Stimulated activated CD8-positive, alpha-beta memory T cell treated with anti-CD3 and anti-CD28 coated beads, Interleukin-7, amount 100 ng/mL, for 24 hours (primary cell): ENCODE data around the gene HBZ.
"Not testable (repeated sequence)": the region's sequence is repeated elsewhere in the genome, so short reads cannot be mapped to it uniquely, and the experiment has no call there.

Experiments used
- DNase-seq: peaks from one replicate; pipeline ENCODE4 v3.0.0-alpha.2; 2020; ENCODE audit warnings: low read depth

The HBZ gene

GRCh38 chr16:138049-138417 is 14.4 kb upstream of the HBZ start:
- no peak for DNase-seq

GRCh38 chr16:140175-140857 is 12.1 kb upstream of the HBZ start:
- no peak for DNase-seq

GRCh38 chr16:142405-142967 is 10.0 kb upstream of the HBZ start:
- DNase-seq, result no peak

- no peak for DNase-seq
These were observed 9.4 kb upstream of the HBZ start for GRCh38 chr16:143047-143446.

GRCh38 chr16:143456-143855 is 9.0 kb upstream of the HBZ start:
- no peak for DNase-seq

- no peak for DNase-seq
These were observed 7.6 kb upstream of the HBZ start for GRCh38 chr16:144797-145252.

- no peak for DNase-seq
These were observed 5.8 kb upstream of the HBZ start for GRCh38 chr16:146646-147045.

- no peak for DNase-seq
These were observed 3.3 kb upstream of the HBZ start for GRCh38 chr16:149024-149660.

GRCh38 chr16:153129-153521 is 681 bp downstream of the HBZ start:
- not testable (repeated sequence) for DNase-seq

- DNase-seq, result not testable (repeated sequence)
These were observed 1.2 kb downstream of the HBZ start for GRCh38 chr16:153550-154216.

GRCh38 chr16:154217-155030 is 2.0 kb downstream of the HBZ start:
- no peak for DNase-seq

GRCh38 chr16:155031-155398 is 2.6 kb downstream of the HBZ start:
- no peak for DNase-seq

- no peak for DNase-seq
These were observed 6.8 kb downstream of the HBZ start for GRCh38 chr16:159136-159849.

GRCh38 chr16:160242-160641 is 7.8 kb downstream of the HBZ start:
- DNase-seq, result not testable (repeated sequence)

- no peak for DNase-seq
These were observed 8.3 kb downstream of the HBZ start for GRCh38 chr16:160691-161190.

- no peak for DNase-seq
These were observed 10.0 kb downstream of the HBZ start for GRCh38 chr16:162271-162991.

GRCh38 chr16:163139-163538 is 10.7 kb downstream of the HBZ start:
- not testable (repeated sequence) for DNase-seq

GRCh38 chr16:163696-164095 is 11.3 kb downstream of the HBZ start:
- DNase-seq, result not testable (repeated sequence)

GRCh38 chr16:164134-164823 is 11.8 kb downstream of the HBZ start:
- not testable (repeated sequence) for DNase-seq
